SK-N-DZ (cell line): ENCODE measurements around the gene DNAJC22.
"Not testable (repeated sequence)": the region's sequence is repeated elsewhere in the genome, so short reads cannot be mapped to it uniquely, and the experiment has no call there.

Source experiments
- DNase-seq: peaks from one replicate; pipeline ENCODE4 v3.0.0-alpha.2; 2015; ENCODE audit warnings: low spot score

Gene DNAJC22

GRCh38 chr12:49331380-49332222, 15.1 kb upstream of the DNAJC22 start:
- no peak for DNase-seq

- DNase-seq: no peak
Measured at GRCh38 chr12:49332441-49332861, 14.2 kb upstream of the DNAJC22 start.

- DNase-seq: no peak
Measured at GRCh38 chr12:49332891-49333371, 13.8 kb upstream of the DNAJC22 start.

GRCh38 chr12:49333778-49334177, 12.9 kb upstream of the DNAJC22 start:
- DNase-seq: not testable (repeated sequence)

GRCh38 chr12:49334226-49334625, 12.5 kb upstream of the DNAJC22 start:
- DNase-seq: no peak

- DNase-seq: no peak
Measured at GRCh38 chr12:49334681-49335080, 12.0 kb upstream of the DNAJC22 start.

GRCh38 chr12:49335118-49335954, 11.4 kb upstream of the DNAJC22 start:
- no peak for DNase-seq

- no peak for DNase-seq
Measured at GRCh38 chr12:49335955-49336644, 10.6 kb upstream of the DNAJC22 start.

GRCh38 chr12:49336645-49337584, 9.8 kb upstream of the DNAJC22 start, which contains the start of gene C1QL4:
TSS of gene C1QL4 (minus strand) at chr12:49337188. CDS start at chr12:49336477, 711 bp downstream.
- peak; percentile 82 for DNase-seq

- no peak for DNase-seq
Measured at GRCh38 chr12:49338830-49339463, 7.7 kb upstream of the DNAJC22 start.

- DNase-seq: no peak
Measured at GRCh38 chr12:49339464-49339861, 7.2 kb upstream of the DNAJC22 start.

GRCh38 chr12:49340095-49340870, 6.4 kb upstream of the DNAJC22 start:
- DNase-seq: no peak

- DNase-seq: no peak
Measured at GRCh38 chr12:49340971-49341776, 5.5 kb upstream of the DNAJC22 start.

GRCh38 chr12:49341777-49342065, 5.0 kb upstream of the DNAJC22 start:
- DNase-seq: no peak

GRCh38 chr12:49342066-49342913, 4.4 kb upstream of the DNAJC22 start:
- peak; percentile 96 for DNase-seq

- no peak for DNase-seq
Measured at GRCh38 chr12:49342914-49343731, 3.6 kb upstream of the DNAJC22 start.
